Stimulated activated CD4-positive, alpha-beta T cell treated with anti-CD3 and anti-CD28 coated beads, Interleukin-4, amount 100 ng/mL, for 48 hours (primary cell): ENCODE measurements around the gene MYCL.
A peak's percentile ranks its signal among the peaks of the same experiment; 100 is the strongest.
"Not testable (repeated sequence)": the region's sequence is repeated elsewhere in the genome, so short reads cannot be mapped to it uniquely, and the experiment has no call there.

ENCODE experiments used
- DNase-seq, 2 donors: peaks; one replicate each; pipeline ENCODE4 v3.0.0-alpha.2; 2020; ENCODE audit warnings: low read depth in 2 of 2

The MYCL gene

DNA sequence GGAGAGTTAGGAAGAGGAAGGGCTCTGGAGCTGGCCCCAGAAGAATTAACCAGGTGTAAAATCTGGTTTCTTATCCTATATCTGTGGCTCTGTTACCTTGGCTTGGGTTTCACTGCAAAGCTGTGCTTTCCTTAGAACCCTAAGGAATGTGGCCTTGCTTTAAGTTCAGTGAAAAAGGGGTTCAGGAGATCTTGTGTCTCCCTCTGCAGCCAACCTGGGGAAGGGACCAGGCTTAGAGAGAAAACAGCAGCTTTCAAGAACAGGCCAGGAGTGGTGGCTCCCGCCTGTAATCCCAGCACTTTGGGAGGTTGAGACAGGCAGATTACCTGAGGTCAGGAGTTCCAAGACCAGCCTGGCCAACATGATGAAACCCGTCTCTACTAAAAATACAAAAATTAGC, 16.1 kb upstream of the MYCL start:
- DNase-seq: no peak

DNA sequence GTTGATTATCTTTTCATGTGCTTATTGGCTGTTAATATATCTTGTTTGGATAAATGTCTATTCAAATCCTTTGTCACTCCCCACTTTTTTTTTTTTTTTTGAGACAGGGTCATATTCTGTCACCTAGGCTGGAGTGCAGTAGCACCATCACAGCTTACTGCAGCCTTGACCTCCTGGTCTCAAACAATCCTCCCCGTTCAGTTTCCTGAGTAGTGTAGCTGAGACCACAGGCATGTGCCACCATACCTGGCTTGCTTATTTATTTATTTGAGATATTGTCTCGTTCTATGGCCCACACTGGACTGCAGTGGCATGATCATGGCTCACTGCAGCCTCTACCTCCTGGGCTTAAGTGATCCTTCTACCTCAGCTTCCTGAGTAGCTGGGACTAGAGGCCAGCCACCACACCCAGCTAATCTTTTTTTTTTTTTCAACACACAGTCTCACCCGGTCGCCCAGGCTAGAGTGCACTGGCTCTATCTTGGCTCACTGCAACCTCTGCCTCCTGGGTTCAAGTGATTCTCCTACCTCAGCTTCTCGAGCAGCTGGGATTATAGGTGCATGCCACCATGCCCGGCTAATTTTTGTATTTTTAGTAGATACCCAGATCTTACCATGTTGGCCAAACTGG, 13.9 kb upstream of the MYCL start:
- DNase-seq: no peak

DNA sequence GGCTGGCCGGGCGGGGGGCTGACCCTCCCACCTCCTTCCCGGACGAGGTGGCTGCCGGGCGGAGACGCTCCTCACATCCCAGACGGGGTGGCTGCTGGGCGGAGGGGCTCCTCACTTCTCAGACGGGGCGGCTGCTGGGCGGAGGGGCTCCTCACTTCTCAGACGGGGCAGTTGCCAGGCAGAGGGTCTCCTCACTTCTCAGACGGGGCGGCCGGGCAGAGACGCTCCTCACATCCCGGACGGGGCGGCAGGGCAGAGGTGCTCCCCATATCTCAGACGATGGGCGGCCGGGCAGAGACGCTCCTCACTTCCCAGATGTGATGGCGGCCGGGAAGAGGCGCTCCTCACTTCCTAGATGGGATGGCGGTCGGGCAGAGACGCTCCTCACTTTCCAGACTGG, 11.4 kb upstream of the MYCL start:
- not testable (repeated sequence) for DNase-seq

DNA sequence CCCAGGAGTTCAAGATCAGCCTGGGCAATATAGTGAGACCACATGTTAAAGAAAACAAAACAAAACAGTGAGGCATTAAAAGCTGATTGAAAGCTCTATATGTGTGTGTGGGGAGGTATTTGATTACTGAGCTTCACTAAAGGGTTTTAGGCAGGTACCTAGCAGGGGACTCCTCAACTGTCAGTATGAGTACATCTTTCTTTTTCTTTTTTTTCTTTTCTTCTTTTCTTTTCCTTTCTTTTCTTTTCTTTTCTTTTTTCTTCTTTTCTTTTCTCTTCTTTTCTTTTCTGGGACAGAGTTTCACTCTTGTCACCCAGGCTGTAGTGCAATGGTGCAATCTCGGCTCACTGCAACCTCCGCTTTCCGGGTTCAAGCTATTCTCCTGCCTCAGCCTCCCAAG, 8.5 kb upstream of the MYCL start:
- DNase-seq: no peak

DNA sequence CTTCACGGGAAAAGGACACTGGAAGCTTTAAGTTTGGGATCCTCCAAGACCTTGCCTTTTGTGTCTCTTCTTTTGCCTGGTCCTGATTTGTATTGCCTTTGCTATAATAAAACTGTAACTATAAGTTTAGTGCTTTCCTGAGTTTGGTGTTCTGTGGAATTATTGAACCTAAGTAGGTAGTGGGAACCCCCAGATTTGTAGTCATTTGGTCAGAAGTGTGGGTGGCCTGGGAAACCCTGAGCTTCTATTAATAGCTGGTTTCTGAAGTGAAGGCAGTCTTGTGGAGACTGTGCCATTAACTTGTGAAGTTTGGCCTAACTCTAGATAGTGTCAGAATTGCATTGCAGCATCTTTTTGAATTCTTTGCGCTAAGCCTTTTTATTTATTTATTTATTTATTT, 6.8 kb upstream of the MYCL start:
- no peak for DNase-seq

DNA sequence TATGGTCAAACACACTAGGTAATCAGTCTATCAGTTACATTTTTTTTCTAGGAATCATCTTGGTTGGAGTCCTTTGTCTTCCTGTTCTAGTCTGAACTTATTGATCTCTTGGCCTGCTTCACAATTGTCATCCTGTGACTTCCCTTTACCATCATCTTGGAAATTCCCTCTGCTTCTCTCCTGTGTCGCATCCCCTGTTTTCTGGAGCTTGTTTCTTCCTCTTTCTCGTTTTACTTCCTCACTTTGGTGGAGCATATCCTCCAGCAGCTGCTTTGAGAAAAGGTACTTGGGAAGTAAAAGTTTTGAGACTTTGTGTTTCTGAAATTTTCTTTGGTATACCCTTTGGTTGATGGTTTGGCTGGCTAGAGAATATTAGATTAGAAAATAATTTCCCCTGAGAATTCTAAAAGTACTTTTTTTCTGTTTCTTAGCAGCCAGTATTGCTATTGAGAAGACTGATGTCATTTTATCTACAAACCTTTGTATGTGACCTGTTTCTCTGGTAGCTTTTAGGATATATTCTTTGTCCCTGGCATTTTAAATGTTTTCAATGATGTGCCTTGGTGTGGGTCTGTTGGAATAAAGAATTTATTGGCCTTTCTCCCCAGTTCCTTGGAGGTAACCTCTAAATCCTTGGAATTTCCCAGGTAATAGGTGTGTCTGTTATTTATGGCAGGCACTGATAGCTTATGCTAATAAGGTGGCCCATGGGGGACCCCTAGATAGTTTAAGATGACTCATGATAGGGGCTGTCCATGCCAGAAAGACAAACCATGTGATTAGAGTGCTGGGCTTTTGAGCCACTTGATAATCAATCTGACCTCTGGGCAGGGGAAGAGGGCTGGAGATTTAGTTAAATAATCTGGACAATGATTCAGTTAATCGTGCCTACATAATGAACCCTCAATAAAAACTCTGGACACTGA, 6.1 kb upstream of the MYCL start:
- no peak for DNase-seq

DNA sequence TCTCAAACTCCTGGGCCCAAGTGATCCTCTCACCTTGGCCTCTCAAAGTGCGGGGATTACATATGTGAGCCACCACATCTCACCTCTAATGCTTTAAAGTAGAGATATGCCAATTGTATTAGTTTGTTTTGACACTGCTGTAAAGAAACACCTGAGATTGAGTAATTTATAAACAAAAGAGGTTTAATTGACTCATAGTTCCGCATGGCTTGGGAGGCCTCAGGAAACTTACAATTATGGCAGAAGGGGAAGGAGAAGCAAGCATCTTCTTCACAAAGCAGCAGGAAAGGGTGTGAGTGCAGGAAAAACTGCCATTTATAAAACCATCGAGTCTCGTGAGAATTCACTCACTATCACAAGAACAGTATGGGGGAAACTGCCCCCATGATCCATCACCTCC, 3.5 kb upstream of the MYCL start:
- DNase-seq: no peak

DNA sequence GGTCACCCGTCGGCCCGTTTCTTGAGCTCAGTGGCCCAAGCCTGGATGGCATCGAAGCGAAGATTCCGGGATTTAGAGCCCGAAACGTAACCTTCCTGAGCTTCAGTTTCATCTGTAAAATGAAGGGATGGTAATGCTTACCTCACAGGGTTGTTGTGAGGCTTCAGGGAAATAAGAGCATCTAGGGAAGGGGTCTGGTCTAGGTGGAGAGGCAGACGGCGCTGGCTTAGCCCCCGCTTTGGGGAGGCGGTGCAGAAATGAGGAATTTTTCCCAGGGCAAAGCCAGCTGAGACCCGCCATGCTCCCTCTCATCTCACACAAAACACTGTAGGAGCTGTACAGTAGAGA, 717 bp upstream of the MYCL start:
- DNase-seq: no peak

DNA sequence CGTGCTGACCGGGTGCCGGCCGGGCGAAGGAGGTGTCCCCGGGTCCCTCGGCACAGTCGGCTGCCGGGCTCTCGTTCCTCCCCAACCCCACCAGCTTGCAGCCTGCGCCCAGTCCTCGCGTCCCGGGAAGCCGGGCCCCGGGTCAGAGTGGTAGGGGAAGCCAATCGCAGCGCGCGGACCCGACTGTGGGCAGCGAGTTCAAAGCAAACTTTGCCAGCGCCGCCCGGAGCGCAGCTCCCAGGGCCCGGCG, 328 bp downstream of the MYCL start:
- DNase-seq: peak in 1 of 2 donors; percentile 11

DNA sequence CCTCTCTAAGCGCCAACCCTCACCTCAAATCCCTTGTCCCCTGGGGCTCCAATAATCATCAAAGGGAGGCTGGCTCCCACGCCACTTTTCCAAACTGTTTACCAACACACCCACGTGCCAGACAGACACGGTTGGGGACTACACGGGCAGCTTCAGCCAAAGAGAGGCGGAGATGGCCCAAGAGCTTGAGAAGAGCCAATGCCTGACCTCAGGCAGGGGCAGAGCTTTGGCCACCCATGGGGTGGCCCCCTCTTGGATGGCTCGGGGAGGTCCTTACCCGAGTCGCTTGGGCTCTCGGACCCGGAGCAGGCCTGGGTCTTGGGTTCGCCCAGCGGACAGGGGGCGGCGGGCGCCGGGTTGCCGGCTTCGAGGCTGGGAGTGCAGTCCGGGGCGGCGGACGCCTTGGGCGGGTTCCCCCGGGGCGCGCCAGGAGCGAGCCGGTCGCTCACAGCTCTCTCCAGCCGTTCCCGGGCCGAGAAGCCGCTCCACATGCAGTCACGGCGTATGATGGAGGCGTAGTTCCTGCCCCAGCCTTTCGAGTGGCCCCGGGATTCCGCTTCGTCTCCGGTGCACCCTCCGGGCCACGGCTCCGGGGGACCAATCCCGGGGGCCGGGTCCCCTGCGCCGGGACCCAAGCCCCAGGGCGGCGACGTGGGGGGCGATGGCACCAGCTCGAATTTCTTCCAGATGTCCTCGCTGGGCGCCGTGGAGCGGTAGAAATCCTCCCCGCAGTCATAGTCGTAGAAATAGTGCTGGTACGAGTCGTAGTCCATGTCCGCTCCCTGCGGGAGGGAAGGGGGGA, 854 bp downstream of the MYCL start:
- DNase-seq: peak in 1 of 2 donors; percentile 7

DNA sequence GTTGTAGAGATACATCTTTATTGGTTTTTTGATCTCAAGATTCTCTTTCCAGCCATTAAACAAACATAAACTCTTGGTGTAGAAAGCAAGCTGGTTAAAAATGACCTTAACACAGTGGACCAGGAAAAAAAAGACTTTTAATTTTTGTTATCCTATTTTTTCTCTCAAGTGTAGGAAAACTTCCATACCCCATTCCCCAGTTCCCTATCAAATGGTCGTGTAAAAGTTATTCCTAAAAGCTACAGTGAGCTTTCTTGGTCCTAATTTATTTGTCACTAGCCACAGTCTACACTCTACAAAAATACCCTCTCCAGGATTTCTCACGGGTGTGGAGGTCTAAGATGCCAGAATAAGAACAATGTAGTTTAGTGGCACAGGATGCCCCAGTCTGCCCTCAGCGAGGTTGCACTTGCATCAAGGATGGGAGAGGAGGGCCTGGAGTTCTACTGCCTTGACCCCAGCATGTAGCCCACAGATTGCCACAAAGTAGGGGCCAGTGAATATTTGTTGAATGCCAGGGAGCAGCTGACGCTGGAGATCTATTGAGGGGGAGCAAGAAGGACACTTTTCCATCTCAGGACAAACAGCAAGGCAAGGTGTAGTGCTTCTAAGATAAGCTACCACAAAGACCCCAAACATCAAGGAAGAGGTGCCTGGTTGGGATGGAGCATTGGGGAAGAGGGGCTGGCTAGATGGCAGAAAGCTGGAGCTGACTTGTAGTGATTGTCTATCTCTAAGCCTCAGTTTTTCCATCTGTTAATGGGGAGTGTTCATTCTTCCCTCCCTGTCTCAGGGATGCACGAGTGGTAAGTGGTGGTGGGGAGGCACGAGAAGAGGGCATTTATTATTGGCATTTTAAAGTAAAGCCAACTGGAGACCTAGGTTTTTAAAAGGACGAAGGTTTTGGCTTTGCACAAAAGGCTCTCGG, 1.8 kb downstream of the MYCL start:
- DNase-seq: no peak

DNA sequence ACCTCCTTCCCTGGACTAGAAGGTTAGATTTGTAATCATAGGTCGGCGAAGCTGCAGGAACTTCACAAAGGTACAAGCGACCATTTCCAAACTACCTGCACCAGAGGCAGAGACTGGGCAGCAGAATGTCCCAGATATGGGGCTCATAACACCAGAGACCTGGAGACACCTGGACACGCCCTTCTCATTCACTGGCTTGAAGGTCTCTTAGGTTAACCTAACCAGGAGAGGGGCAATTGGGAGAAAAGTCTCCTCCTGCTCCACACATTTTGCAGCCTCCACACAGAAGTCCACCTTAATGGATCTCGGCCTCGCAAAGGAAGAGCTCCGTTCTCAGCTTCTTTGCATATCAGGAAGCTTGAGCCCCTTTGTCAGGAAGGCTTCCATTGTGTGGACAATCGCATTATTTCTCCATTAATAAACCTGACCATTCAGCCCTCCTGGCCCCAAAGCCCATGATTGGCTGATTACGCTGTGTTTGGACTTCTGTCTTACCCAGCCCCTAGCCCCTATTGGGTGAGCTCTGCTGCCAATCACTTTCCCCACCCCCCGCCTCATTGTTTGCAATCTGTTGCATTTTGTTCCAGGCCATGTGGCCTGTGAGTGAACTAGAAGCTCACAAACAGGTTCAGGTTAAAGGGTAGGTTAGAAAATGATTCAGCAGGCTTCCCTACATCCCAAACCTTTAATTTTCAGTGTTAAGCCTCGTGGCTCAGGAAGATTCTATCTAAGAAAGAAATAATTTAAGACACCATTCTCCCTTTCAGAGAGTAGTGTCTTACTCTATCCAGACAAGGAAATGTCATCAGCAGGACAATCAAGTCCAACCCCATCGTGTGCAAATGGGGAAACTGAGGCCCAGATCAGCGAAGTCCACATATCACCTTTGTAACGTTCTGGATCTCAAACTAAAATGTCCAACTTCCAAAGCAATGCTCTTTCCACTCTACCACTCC, 2.8 kb downstream of the MYCL start:
- DNase-seq: no peak

DNA sequence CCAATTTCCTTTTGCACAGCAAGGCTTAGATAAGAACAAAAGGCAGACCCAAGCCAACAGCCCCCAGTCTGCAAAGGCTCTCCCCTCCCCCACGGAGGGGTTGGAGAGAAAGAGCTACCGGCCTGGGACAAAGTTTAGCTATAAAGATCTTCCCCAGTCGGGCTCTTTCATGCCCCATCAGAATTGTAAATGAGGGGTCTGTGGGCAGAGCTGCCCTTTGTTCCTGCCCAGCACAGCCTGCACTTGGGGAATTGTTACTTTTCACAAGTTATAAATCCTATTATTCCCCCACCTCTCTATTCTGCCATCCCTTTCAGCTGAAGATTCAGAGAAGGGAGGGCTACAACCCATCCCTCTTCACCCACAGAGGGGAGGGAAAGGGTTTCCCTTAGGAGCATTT, 3.5 kb downstream of the MYCL start:
- DNase-seq: no peak

DNA sequence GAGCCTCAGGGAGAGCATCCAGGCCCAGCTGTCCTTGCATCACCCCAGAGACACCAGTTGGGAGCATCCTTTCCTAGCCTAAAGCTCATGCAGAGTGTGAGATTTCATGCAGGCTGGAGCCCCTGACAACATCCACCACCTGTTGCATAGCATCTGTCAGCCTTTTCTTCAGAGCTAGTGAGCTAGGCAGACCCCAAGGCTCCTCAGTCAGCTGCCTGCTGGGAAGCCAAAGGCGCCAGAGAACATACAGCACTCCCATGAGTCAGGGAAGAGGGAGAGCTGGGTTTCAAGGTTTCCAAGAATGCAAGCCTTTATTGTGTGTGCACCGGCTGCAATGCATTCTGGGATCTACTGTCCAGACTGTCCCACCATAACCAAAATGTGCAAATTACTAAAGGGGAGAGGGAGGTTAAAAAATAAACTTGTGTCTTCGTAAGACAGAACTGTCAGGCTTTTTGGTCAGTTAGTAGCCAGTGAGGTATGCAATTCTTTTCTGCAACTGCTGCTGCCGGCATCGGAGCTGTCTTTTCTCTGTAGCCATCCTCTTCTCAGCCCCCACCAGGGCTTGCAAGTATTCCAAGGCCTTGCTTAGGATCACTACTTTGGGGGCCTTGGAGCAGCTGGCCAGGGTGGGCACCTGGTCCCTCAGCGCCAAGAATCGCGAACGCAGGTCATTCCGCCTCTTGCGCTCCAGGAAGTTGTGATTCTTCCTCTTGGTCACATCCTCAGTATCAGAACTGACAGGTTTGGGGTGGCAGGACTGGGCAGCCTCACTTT, 4.6 kb downstream of the MYCL start:
- no peak for DNase-seq

DNA sequence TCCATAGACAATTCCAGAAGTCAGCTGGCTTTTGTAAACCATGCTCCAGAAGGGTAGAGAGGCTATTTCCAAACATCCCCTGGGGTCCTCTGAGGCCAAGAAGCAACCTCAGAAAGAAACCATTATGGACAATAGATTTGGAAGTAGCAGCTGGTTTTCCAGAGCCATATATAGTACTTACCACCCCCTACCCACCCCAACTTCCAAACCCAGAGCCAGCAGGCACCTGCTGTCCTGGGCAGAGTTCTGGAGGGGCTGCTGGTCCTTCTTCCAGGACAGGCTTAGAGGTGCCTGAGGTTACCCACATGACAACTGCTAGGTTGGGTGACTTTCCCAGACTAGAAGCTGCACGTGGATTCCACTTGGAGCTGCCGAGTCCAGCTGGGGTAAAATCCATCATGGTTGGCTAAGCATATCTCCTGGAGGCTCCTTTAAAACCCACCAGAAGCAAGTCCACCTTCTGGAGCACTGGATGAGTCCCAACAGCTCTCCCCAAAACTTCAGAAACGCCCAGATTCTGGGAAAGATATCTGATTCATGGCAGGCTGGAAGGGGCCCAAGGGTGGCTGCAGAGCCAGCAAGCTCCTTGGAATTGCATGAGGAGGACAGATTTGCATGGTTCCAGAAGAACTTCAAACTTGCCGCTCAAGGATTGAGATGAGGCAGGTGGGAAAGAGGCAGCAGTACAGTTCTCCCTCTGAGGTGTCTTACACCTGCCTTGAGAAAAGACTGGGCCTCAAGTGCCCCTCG, 5.8 kb downstream of the MYCL start:
- DNase-seq: no peak

DNA sequence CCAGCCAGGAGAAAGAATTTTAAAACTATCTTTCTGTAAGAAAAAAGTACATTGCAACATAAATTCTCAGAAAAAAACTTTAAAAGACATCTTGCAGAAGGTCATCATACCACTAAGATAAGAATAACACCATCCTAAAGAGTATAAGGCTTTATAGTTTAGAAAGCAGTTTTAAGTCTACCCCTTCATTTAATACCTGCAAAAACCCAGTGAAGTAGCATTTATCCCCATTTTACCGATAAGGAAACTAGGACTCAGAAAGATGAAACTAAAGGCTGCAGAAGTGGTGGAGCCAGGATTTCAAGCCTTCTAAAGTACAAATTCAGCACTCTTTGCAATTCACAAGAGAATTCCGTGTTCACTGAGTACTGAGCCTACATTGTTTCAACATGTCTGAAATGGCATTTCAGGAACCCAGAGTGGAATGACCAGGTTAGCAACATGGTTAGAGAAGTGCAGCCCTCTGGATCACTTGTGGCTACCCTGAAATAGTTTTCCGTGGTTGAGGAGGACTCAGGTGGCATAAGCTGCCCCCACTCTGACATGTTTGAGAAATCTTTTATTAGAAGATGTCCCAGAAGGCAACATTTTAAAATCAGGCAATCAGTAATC, 6.7 kb downstream of the MYCL start:
- DNase-seq: no peak

DNA sequence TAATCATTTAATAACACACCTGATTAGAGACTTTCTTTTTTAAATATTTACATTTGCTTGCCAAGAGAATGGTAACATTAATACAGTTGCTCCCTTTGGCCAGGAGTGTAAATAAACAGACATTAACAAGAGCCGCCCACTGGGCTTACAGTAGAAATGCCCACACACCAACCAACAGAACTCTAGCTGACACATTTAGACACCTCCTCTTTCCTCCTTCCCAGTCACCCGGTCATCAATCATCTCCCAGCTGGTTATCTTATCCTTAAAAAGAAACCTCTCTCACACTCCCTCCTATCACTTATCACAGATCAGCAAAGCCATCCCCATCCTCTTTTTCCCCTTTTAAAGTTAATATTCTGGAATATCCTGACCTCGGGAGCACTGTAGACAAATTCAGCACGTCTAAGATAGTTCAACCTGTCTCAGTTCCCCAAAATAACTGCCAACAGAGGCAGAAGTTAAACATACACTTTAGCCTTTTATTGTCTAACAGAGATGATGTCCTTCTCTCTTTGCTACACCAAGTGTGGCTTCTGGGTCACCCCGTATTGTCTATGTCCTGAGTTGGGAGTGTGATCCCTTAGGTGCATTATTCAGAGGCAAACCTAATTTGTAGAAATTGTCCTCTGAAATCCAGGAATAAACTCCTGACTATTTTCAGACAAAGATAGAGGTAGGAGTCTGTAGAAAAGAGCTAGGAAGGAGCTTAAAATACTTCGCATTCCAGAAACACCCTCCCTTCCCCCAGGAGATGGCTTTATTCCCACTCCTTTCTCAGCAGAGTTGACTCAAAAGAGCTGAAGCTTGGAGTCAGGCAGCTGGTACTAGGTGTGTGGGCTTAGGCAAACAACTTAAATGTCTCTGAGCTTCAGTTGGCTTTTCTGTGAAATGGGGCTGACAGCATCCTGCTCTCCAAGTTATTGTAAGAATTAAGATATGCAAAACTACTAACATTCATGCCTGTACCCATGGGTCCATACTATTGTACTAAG, 8.8 kb downstream of the MYCL start:
- no peak for DNase-seq

DNA sequence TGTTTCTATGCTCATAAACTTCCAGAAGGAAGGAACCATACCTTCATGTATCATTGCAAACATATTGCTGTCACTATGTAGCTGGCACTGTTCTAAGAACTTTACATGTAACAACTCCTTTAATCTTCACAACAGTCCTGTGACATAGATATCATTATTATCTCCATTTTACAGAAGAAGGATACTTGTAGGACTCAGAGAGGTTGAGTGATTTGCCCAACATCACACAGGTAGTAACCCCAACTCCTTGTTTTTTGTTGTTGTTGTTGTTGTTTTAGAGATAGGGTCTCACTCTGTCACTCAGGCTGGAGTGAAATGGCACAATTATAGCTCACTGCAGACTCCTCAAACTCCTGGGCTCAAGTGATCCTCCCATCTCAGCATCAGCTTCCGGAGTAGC, 10.8 kb downstream of the MYCL start:
- DNase-seq: no peak
